ENCODE measurements around the gene NCOR2.

Gene NCOR2

DNA sequence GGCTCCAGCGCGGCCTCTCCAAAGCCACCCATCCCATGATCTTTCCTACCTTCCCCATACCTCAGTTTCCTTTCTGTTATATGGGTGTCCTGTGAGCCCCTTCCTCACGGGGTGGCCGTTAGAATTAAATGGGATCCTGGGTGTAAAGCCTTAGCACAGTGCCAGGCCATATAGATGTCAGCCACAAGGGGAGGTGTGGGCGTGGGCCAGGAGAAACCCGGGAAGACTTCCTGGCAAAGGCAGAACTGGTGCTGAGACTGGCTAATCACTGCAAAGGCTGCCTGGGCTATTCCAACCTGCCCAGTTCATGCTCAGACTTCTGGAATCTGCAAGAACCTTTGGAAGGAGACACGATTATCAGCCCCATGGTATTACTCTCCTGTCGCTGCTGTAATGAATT is 11.0 kb upstream of the NCOR2 start:
- Histone ChIP-seq H3K27me3 (ENCODE audit: insufficient read depth, low read length) (no peaks in the 10 kb centered on the region), H2AFZ (ENCODE audit: low read depth, low read length) (no peak overlapping the region), H3K4me1 (ENCODE audit: insufficient read depth, low read length) (peaks cover 9% of the 10 kb centered on the region), H3K9me3 (ENCODE audit: low read length) (peaks cover 2% of the 10 kb centered on the region), H3K36me3 (ENCODE audit: insufficient read depth, low read length) (no peaks in the 10 kb centered on the region), H3K4me3 (ENCODE audit: low read length) (no peak overlapping the region)

GRCh38 chr12:124577986-124578385 is 10.6 kb upstream of the NCOR2 start:
- H2AFZ ChIP-seq (ENCODE audit: low read depth, low read length), result no peak overlapping the region
- H3K27me3 ChIP-seq (ENCODE audit: insufficient read depth, low read length), result no peaks in the 10 kb centered on the region
- peaks cover 9% of the 10 kb centered on the region for H3K4me1 ChIP-seq (ENCODE audit: insufficient read depth, low read length)
- H3K4me3 ChIP-seq (ENCODE audit: low read length), result no peak overlapping the region
- no peaks in the 10 kb centered on the region for H3K36me3 ChIP-seq (ENCODE audit: insufficient read depth, low read length)
- H3K9me3 ChIP-seq (ENCODE audit: low read length), result peaks cover 2% of the 10 kb centered on the region

DNA sequence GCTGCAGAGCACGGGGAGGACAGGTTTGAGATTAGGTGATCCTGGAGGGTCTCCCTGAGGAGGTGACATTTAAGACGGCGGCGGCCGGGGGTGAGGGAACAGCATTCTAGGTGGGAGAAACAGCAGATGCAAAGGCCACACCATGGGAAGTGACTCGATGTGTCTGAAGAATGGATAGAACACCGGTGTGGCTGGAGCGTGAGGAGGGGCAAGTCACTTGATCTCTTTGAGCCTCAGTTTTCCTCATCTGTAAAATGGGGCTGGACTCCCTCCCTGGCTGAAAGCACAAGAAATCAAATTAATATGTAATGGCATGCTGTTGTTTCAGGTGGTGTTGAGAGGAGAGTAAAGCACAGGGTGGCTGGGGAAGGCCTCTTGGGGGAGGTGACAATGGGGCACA is 10.0 kb upstream of the NCOR2 start:
- H3K27me3 ChIP-seq (ENCODE audit: insufficient read depth, low read length), result no peaks in the 10 kb centered on the region
- no peak overlapping the region for H2AFZ ChIP-seq (ENCODE audit: low read depth, low read length)
- peaks cover 2% of the 10 kb centered on the region for H3K9me3 ChIP-seq (ENCODE audit: low read length)
- H3K4me3 ChIP-seq (ENCODE audit: low read length), result no peak overlapping the region
- H3K4me1 ChIP-seq (ENCODE audit: insufficient read depth, low read length), result peaks cover 9% of the 10 kb centered on the region
- no peaks in the 10 kb centered on the region for H3K36me3 ChIP-seq (ENCODE audit: insufficient read depth, low read length)

- Histone ChIP-seq H3K36me3 (ENCODE audit: insufficient read depth, low read length) (no peaks in the 10 kb centered on the region), H3K4me1 (ENCODE audit: insufficient read depth, low read length) (peaks cover 9% of the 10 kb centered on the region), H3K4me3 (ENCODE audit: low read length) (no peak overlapping the region), H3K9me3 (ENCODE audit: low read length) (peaks cover 2% of the 10 kb centered on the region), H2AFZ (ENCODE audit: low read depth, low read length) (no peak overlapping the region), H3K27me3 (ENCODE audit: insufficient read depth, low read length) (no peaks in the 10 kb centered on the region)
Observed at GRCh38 chr12:124576061-124576650, 8.7 kb upstream of the NCOR2 start.

DNA sequence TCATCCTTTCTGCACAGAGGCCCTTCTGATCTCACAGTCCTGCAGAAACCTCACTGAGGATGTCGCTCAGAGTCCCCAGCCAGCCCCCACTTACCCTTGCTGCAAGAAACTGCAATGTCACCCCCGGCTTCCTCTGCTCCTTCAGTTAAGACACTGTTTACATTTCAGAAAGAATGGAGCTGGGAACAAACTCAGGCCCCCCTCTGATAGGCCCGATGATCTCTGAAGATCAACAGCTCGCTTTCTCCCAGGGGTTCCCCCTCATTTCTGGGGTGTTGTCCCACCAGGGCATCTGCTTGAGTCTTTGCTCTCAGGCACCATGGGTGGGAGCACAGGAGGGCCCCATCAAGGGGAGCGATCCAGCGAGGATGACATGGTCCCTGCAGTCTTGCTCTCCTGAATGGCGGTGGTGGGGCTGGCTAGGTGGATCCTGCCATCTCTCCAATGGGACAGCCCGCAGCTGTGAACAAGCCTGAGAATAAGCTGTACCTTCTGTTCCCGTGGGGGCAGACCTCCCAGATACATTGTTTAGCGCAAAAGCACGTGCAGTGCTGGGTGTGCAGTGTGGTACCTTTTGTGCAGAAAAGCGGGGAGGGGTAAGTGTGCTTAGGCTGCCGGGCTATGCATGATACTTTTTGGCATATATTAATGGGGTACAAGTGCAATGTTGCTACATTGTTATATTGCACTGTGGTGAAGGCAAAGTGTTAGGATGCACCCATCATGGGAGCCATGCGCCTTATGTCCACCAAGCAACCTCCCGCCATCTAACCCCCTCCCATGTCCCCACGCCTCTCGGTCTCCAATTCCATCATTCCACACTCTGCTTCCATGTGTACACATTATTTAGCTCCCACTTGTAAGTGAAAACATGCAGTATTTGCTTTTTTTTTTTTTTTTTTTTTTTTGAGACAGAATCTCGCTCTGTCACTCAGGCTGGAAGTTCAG is 6.7 kb upstream of the NCOR2 start:
- Histone ChIP-seq H3K27me3 (ENCODE audit: insufficient read depth, low read length) (peaks cover 6% of the 10 kb centered on the region), H3K4me3 (ENCODE audit: low read length) (no peak overlapping the region), H3K4me1 (ENCODE audit: insufficient read depth, low read length) (peaks cover 12% of the 10 kb centered on the region), H2AFZ (ENCODE audit: low read depth, low read length) (no peak overlapping the region), H3K9me3 (ENCODE audit: low read length) (no peaks in the 10 kb centered on the region), H3K36me3 (ENCODE audit: insufficient read depth, low read length) (no peaks in the 10 kb centered on the region)

- Histone ChIP-seq H3K4me1 (ENCODE audit: insufficient read depth, low read length) (peaks cover 26% of the 10 kb centered on the region), H3K4me3 (ENCODE audit: low read length) (no peak overlapping the region), H3K27me3 (ENCODE audit: insufficient read depth, low read length) (peaks cover 8% of the 10 kb centered on the region), H3K36me3 (ENCODE audit: insufficient read depth, low read length) (no peaks in the 10 kb centered on the region), H2AFZ (ENCODE audit: low read depth, low read length) (no peak overlapping the region), H3K9me3 (ENCODE audit: low read length) (no peaks in the 10 kb centered on the region)
Observed at GRCh38 chr12:124571556-124571955, 4.1 kb upstream of the NCOR2 start.

DNA sequence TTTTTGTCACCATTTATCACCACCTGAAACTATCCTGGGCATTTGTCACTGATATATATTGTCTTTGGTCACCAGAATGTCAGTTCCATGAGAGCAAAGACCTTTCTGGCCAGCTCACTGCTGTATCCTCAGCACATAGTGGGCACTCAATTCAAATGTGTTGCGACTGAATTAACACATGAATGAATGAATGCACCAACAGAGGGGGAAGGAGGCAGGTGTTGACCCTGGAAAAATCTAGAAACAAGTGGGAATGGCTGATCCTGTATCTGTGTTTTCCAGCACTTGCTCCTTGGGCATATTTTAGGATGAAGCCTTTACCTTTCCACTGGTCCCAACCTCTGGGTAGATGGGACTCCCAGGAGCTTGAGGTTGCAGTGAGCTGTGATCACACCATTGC is 3.4 kb upstream of the NCOR2 start:
- H3K27me3 ChIP-seq (ENCODE audit: insufficient read depth, low read length), result peaks cover 8% of the 10 kb centered on the region
- H3K4me3 ChIP-seq (ENCODE audit: low read length), result no peak overlapping the region
- no peaks in the 10 kb centered on the region for H3K9me3 ChIP-seq (ENCODE audit: low read length)
- H2AFZ ChIP-seq (ENCODE audit: low read depth, low read length), result no peak overlapping the region
- peaks cover 30% of the 10 kb centered on the region for H3K4me1 ChIP-seq (ENCODE audit: insufficient read depth, low read length)
- no peaks in the 10 kb centered on the region for H3K36me3 ChIP-seq (ENCODE audit: insufficient read depth, low read length)

DNA sequence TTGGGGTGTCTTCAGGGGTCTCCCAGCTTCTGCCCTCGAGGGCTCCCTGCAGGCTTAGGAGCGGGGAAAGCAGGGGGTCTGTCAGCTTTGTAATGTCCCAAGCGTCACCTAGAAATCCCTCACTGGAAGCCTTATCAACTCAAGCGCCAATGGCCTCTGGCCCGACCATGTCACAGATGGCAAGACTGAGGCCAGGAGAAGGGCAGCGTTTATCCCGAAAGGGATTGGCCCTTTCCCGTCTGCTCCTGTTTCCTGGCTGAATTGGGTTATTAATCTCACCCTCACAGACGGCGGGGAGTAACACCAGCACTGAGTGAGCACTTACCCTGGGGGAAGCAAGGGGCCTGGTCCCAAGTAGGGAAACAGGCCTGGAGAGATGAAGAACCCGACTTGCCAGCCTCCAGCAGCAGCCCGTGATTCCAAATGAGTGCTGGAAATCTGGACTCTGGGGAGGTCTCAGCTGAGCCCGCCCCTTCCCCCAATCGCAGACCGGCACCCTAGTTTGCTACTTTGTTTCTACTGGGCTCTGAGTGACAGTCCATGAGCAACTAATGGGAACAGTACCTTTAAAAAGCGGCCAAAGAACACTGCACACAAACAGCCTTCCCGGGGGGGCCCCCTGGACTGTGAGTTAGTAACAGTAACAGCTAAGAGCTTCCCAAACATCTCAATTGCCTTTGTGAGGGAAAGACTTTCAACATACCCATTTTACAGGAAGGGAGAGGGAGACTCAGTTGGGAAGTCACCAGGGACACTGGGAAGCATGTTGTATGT is 2.1 kb upstream of the NCOR2 start:
- H3K4me3 ChIP-seq (ENCODE audit: low read length), result no peak overlapping the region
- H3K27me3 ChIP-seq (ENCODE audit: insufficient read depth, low read length), result peaks cover 8% of the 10 kb centered on the region
- H3K9me3 ChIP-seq (ENCODE audit: low read length), result no peaks in the 10 kb centered on the region
- no peak overlapping the region for H2AFZ ChIP-seq (ENCODE audit: low read depth, low read length)
- peaks cover 41% of the 10 kb centered on the region for H3K4me1 ChIP-seq (ENCODE audit: insufficient read depth, low read length)
- H3K36me3 ChIP-seq (ENCODE audit: insufficient read depth, low read length), result no peaks in the 10 kb centered on the region

DNA sequence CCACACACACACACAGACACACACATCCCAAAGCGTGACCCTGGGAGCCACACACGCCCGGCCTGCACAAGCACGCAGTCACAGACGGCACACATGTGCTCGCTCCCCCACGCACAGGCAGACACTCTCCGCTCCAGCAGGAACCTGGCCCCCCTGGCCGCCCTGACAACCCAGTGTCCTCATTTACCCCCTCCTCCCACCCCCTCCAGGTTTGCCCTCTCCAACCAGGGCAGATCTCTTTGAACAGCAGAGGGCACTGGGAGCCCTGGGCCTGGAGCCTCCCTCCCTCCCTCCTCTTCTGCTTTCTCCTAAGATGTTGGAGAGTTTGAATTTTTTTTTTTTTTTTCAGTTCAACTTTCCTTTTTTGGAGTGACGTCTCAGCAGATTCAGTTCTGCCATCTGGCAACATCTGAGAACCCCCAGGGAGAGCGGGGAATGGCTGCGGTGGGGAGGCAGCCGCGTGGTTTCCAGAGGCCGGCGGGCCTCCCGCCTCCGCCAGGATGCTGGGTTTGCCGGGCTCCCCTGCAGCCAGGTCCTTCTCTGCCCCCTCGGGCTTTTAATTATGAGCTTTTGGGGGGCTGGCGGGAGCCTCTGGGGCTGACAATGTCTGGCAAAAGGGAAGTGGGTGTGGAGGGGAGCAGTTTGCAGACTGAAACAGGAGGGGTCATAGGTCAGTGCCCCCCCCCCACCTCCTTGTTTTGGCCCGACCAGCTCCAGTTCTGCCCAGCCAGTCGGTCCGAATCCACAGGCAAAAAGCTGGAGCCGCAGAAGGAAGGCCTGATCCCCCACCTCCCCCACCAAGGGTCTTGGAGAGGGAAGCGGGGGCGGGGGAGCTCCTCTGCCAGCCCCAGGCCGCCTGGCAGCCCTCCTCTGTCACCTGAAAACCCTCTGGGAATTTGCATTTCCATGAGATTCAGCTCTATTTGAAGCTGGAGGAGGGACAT is 1.3 kb upstream of the NCOR2 start:
- Histone ChIP-seq H2AFZ (ENCODE audit: low read depth, low read length) (no peak overlapping the region), H3K4me1 (ENCODE audit: insufficient read depth, low read length) (peaks cover 36% of the 10 kb centered on the region), H3K27me3 (ENCODE audit: insufficient read depth, low read length) (peaks cover 8% of the 10 kb centered on the region), H3K36me3 (ENCODE audit: insufficient read depth, low read length) (no peaks in the 10 kb centered on the region), H3K4me3 (ENCODE audit: low read length) (no peak overlapping the region), H3K9me3 (ENCODE audit: low read length) (no peaks in the 10 kb centered on the region)

DNA sequence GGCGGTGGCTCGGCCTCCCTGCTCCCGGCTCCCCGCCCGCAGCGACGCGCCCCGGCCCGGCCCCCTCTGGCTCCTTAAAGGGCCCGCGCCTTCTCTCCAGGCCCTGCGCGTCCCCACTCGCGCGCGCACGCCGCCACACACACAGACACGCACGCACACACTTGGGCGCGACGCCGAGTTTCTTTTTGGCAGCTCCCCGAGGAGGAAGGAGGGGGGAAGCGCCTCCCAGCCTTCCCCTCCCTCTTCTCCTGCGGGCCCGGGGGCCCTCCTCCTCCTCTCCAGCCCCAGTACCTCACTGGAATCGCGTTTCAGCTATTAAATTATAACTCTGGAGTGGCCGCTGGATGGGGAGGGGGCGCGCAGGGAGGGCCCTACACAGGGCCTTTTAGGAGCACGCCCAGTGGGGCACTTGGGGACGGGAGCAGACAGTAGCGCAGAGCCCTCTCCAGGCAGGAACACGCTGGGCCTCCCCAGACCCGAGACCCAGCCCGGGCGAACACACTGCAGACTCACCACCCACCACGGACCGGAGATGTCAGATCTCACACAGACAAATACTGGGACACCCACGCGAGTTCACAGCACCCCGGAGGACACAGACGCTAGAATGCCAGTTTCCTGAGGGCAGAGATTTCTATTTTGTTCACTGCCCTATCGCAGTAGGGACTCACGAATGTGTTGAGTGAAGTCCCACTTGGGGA is 411 bp upstream of the NCOR2 start:
- peak overlapping the region; percentile 55 for H3K4me3 ChIP-seq (ENCODE audit: low read length)
- peaks cover 34% of the 10 kb centered on the region for H3K4me1 ChIP-seq (ENCODE audit: insufficient read depth, low read length)
- H3K27me3 ChIP-seq (ENCODE audit: insufficient read depth, low read length), result peaks cover 8% of the 10 kb centered on the region
- no peaks in the 10 kb centered on the region for H3K9me3 ChIP-seq (ENCODE audit: low read length)
- peak overlapping the region; percentile 87 for H2AFZ ChIP-seq (ENCODE audit: low read depth, low read length)
- H3K36me3 ChIP-seq (ENCODE audit: insufficient read depth, low read length), result no peaks in the 10 kb centered on the region

GRCh38 chr12:124566161-124566996 is 1.0 kb downstream of the NCOR2 start:
- H2AFZ ChIP-seq (ENCODE audit: low read depth, low read length), result peak overlapping the region; percentile 70
- peak overlapping the region; percentile 81 for H3K4me3 ChIP-seq (ENCODE audit: low read length)
- H3K9me3 ChIP-seq (ENCODE audit: low read length), result no peaks in the 10 kb centered on the region
- peaks cover 40% of the 10 kb centered on the region for H3K4me1 ChIP-seq (ENCODE audit: insufficient read depth, low read length)
- no peaks in the 10 kb centered on the region for H3K36me3 ChIP-seq (ENCODE audit: insufficient read depth, low read length)
- H3K27me3 ChIP-seq (ENCODE audit: insufficient read depth, low read length), result peaks cover 8% of the 10 kb centered on the region

Measured in neuron (in vitro differentiated cells).